Fibroblast of skin of back (primary cell): ENCODE data around the gene IRS1.

Source experiments
- DNase-seq: peaks from one replicate; pipeline ENCODE4 v3.0.0-alpha.2; 2013

IRS1 gene

DNA sequence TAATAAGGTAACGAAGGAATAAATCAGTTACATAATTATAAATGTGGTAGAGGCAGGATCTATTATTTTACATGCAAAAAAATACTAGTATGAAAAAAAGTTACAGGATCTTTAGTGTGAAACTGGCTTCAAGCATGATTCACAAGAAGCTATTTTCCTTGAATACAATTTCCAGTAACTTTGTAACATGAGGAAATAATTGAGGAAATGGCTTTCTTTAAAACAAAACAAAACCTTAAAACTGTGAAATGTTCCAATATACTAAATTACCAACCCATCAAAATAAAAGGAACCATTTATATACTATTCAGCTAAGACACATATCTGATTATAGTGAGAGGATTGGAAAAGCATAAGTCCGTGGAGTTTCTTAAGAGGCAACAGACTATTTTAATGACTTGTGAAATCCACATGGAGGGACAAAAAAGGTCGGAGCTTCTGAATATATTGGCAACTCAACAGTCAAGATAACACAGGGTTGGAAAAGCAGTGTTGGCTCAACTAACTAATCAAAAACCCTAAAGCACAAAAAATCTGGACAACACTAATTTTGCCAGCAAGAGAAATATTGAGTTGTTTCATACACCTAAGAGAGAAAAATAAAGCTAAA, 10.6 kb downstream of the IRS1 start:
- no peak for DNase-seq

DNA sequence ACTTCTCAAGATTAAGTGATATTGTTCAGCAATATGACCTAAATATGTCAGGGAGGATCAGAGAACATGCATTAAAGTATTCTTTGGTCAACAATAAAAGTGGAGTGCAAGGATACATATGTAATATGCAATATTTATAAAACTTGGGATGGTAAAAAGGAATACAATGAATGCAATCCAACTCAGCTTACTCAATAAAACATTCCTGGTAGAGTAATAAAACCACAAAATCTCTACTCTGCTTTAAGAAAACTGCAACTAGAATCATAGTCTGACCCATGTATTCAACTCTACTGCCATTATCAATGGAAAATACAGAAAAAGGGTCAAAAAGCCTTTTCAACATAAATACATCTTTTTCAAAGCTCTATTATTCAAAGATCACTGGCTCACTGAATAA, 11.6 kb downstream of the IRS1 start:
- no peak for DNase-seq

DNA sequence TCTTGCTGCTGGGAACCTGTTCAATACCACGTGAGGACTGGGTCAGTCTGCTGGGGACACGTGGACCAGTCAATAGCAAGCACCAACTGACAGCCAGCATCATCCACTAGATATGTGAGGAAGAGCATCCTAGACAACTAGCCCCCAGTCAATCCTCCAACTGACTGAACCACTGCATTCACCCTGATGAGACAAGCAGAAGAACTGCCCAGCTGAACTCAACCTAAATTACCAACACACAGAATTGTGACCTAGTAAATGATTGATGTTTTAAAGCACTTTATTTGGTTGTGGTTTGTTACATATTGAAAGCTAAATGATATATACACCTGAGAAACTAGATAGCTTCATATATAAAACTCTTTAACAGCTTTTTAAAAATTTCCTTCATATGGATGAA, 15.7 kb downstream of the IRS1 start:
- DNase-seq: no peak

DNA sequence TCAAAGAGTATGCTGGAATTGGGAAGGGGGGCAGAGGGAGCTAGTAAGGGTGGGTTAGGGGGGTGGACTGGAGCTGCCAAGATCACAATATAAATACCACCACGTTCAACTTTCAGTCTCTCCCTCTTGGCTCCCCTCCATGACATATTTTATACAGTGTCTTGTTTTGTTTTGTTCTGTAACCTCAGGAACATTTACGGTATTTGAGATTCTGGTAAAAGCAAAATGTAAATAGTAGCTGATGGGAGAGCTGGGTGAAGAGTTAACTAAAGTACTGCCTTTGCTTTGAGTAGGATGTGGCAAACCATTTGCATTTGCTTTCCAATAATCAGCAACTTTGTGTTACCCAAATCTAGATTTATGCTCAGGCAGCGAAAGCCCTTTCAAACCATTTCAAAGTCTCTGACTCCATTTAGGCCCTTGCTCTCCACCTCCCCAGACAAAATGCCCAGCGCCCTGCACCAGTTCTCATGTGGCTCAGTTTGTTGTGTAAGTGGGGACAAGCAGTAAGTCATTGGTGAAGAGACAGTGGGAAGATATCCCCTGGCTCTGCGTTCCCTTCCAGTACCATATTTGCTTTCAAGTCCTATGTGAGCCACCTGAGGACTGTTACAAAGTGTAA, 17.4 kb downstream of the IRS1 start:
- DNase-seq: peak; percentile 92

GRCh38 chr2:226780431-226780830, 19.2 kb downstream of the IRS1 start:
- DNase-seq: no peak

- no peak for DNase-seq
Observed at GRCh38 chr2:226777611-226778010, 22.0 kb downstream of the IRS1 start.

DNA sequence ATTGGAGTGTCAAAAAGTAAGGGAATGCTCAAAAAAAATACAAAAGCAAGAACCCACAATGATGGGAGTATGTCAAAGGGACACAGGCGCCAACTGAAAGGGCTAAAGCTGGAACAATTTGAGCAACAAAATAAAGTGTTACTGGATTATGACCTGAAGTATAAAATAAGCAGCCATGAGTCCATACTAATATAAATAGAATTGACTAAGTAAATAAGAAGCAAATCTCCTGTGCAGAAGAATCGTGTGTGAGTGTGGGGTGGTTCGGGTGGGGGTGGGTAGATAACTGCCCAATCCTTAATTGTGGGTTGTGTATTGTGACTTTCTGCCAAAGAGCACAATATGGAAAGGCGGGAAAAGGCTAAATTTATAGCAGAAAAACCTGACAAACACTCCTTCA, 23.5 kb downstream of the IRS1 start:
- no peak for DNase-seq

GRCh38 chr2:226775032-226775509, 24.5 kb downstream of the IRS1 start:
- DNase-seq: no peak

- DNase-seq: peak; percentile 53
Observed at GRCh38 chr2:226773291-226773690, 26.3 kb downstream of the IRS1 start.

GRCh38 chr2:226772389-226773179, 27.0 kb downstream of the IRS1 start:
- peak; percentile 40 for DNase-seq

DNA sequence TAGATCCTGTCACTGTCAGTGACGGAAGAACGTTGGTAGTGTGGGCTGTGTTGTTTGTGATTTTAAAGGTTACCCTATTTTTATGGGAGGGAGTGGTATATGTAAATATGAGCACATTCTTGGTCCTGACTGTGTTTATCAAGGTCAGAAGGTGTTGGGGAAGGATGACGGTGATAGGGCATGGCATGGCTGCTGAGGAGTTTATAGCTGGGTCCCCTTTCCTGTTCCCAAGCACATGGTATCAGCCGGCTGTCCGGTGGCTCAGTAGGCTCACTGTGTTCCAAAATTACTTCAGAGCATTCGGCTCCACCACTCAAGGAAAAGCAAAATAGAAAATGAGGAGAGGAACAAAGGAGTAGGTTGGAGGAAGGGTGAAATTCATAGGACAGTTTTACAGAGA, 28.6 kb downstream of the IRS1 start:
- DNase-seq: no peak

GRCh38 chr2:226767056-226767813, 32.4 kb downstream of the IRS1 start:
- no peak for DNase-seq

DNA sequence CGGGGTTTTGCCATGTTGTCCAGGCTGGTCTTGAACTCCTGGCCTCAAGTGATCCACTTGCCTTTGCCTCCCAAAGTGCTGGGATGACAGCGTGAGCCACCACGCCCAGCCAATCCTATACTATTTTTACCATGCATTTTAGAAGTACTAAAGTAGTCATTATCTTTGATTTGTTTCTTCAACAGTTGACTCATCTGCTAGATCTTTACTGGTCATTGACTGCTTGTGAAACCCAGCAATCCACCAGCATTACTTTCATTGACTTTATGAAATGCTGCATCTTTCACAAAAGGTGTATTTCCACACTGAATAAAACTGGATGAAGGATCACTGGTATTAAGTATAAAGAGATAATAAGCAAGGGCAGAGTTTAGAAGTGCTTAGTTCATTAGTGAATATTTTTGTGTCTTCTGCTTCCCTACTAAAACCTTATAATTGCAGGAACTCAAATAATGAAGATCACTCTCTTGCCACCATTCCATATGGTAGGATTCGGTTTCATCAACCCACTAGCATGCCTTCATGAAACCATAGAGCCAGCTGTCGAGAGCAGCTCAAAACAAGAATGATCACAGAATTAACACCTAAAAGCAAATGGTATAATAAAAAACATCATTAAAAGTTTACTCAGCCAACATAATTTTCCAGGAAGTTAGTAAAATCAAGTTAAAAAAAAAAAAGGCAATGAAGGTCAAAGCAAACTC, 33.1 kb downstream of the IRS1 start:
- peak; percentile 26 for DNase-seq

DNA sequence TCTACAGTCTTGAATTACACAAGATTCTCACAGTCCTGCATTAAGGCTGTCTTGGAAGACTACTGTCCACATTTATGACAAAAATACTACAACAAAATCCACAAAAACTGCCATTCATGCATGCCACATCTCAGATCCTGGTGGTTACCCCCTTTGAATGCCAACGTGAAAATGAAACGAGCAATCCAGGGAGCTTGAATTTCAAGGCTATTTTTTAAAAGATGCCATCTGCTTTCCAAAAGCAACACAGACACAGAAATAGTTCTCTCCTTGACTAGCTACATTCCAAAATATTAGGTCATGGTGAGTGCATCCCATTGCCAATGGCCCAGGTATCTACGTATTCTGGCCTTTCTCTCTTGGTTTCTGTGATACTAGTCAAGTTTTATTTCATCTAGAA, 36.3 kb downstream of the IRS1 start:
- DNase-seq: peak; percentile 57

DNA sequence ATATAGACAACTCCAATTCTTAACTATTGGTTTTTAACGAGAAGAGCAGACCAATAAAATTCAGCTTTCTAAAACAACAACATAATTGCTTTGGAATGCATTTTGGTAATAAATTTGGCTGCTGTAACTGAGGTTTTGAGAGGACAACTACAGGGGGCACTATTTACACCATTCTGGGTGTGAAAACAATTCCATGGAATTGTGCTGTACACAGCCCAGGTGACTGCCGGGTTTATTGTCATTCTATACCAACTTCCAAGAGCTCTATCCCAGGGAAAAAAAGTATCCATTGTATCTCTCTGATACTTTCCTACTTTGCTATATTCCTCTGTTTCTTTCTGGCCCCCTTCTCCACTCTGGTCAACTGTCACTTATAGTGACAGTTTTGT, 38.4 kb downstream of the IRS1 start:
- DNase-seq: no peak

DNA sequence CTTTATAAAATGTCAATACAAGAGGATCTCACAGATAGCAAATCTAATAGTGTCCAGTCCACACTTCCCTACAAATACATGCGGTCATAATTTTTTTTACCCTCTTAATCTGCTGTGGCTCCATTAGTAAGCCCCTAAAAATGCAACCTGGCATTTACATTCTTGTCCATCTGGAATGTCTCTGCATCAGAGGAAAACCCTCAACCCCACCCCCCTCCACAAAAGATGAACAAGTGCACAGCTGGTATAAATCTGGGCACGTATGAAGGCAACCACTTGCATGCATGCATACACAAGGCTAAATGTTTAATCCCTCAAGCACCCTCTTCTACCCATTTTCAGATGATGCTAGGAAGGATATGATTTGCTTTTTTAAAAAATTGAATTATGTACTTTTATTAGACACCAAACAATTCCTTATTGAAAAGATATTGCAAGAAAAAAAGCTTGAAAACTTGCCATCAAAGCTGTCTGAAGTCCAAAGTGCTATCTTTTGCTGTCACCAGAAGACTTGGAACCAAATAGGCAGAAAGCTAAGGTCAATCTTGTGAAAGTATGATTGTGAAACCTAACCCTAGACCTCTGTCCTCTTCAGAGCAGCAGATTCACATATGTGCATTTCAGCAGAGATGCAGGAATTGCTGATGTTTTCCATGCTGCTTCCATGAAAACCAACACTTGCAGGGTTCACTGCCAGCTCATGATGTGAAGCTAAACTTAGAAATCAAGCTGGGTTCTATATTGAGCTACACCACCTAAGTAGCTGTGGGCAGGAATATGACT, 39.0 kb downstream of the IRS1 start:
- DNase-seq: peak; percentile 82

DNA sequence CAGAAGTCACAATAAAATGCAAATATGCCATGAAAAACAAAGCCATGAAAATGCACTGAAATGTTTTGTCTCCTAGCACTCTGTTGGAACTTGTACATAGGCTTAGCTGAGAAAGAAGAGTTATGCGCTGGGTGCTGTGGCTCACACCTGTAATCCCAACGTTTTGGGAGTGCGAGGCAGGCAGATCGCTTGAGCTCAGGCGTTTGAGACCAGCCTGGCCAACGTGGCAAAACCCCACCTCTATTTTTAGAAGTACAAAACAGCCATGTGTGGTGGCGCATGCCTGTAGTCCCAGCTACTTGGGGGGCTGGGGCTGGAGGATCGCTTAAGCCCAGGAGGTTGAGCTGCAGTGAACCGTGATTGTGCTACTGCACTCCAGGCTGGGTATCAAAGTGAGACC, 39.9 kb downstream of the IRS1 start:
- DNase-seq: no peak

GRCh38 chr2:226758921-226759640, 40.5 kb downstream of the IRS1 start:
- DNase-seq: peak; percentile 57

DNA sequence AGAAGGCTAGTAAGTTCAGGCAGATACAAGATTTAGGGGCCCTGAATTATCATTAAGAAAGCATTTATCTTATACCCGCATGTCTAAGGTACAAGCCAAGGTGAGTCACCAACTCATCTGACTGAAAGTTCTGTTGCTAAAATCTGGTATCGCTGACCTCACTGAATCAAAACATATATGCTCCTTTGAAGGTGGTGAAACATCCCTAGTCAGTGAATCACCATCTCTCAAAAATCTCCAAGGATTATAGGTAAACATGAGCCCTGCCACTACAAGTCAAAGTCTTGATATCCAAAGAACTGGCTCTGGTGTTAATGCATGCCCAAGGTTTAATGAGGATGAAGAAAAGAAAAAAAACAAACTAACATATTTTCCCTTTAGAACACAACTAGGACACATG, 43.5 kb downstream of the IRS1 start:
- DNase-seq: peak; percentile 62

- no peak for DNase-seq
Observed at GRCh38 chr2:226755631-226756030, 44.0 kb downstream of the IRS1 start.
